ENCODE measurements around the gene LTB. TPM values are rescaled to one million over a fixed set of nuclear protein-coding genes. Genes with fewer than 3 reads are reported as not detected.

LTB gene
- total and polyA plus RNA-seq, 2 donors = 128 to 337 TPM

DNA sequence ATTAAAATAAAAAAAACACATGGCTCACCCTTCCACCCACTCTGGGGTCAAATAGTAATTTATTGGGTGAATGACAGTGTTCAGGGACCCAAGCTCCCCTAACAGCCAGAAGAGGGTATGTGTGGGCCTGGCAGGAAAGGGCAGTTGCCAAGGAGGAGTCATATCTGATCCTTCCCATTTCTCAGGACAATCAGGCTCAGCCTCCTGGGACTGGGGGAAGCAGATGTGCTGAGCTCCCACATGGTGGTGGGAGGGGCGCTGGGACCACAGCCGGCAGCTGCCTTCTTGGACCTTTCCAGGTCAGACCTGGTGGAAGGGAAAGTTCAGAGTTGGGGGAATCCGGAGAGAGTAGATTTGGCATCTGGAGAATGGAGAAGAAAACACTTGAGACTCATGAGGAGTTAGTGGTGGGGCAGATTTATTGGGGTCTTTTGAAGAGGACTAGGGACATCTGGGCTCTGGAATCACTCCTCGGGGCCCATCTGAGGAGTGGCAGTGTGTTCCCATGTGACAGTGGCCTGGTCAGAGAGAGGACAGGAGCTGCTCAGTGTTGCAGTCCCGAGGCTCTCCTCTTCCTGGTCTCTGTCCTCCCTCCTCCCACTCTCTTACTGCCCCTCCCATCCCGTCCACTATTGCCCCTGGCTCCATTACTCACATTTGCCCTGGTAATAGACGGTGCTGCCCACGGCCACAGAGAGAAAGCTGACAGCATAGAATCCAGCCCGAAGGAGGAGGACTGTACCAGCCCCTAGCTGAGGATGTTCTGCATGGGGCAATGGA, 6.8 kb upstream of the LTB start:
- peak overlapping the region in 1 of 2 donors; percentile 95 for H3K27ac ChIP-seq (ENCODE audit: low read depth in 1 of 2, low read length in 1 of 2)
- H3K36me3 ChIP-seq (ENCODE audit: control insufficient read depth in 2 of 2, insufficient read depth in 2 of 2, low read length in 1 of 2) = peaks cover 0 to 4% of the 10 kb centered on the region in 2 donors
- DNase-seq (ENCODE audit: low read depth in 6 of 9, low spot score in 9 of 9) = peak in 1 of 9 donors; percentile 0
- H3K4me3 ChIP-seq (ENCODE audit: low read length in 2 of 2) = no peak overlapping the region
- WGBS = 90% methylated on average over 9 of the region's 9 CpGs
- H3K4me1 ChIP-seq (ENCODE audit: control insufficient read depth in 2 of 2, insufficient read depth in 2 of 2, low read length in 2 of 2) = peaks cover 55 to 77% of the 10 kb centered on the region in 2 donors
- no peaks in the 10 kb centered on the region for H3K27me3 ChIP-seq (ENCODE audit: control insufficient read depth in 2 of 2, insufficient read depth in 1 of 2, low read length in 1 of 2)
- peaks cover 0 to 6% of the 10 kb centered on the region in 2 donors for H3K9me3 ChIP-seq (ENCODE audit: control insufficient read depth in 2 of 2, insufficient read depth in 1 of 2, low read length in 1 of 2)

DNA sequence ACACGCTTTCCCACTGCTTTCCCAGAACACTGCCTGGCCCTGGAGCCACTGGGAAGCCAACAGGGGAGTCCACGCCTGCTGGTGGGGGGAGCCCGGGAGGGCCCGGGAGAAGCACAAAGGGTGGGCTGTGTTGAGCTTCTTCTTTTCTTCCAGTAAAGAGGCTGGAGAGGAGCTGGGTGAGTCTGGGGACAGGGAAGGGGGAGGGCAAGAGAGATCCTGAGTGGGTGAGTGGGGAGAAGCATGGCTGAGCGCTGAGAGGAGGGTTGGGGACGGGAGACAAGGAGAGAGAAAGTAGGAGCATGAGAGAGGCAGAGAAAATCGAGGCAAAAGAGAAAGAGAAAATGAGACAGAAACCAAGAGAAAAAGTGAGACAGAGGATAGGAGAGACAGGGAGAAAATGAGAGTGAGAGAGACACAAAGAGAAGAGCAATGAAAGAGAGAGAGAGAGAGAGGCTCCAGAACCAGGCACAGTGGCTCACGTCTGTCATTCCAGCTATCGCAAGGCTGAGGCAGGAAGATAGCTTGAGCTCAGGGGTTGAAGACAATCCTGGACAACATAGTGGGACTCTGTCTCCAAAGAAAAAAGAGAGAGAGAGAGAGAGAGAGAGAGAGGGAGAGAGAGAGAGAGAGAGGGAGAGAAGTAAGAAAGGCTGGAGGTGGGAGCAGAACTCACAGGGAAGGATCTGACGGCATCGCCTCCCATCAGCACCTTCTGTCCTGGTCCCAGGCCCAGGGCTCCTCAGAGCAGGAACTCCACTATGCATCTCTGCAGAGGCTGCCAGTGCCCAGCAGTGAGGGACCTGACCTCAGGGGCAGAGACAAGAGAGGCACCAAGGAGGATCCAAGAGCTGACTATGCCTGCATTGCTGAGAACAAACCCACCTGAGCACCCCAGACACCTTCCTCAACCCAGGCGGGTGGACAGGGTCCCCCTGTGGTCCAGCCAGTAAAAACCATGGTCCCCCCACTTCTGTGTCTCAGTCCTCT, 5.9 kb upstream of the LTB start:
- peak overlapping the region; percentile 68 to 95 for H3K27ac ChIP-seq (ENCODE audit: low read depth in 1 of 2, low read length in 1 of 2)
- peaks cover 0 to 3% of the 10 kb centered on the region in 2 donors for H3K9me3 ChIP-seq (ENCODE audit: control insufficient read depth in 2 of 2, insufficient read depth in 1 of 2, low read length in 1 of 2)
- peaks cover 49 to 77% of the 10 kb centered on the region in 2 donors for H3K4me1 ChIP-seq (ENCODE audit: control insufficient read depth in 2 of 2, insufficient read depth in 2 of 2, low read length in 2 of 2)
- H3K36me3 ChIP-seq (ENCODE audit: control insufficient read depth in 2 of 2, insufficient read depth in 2 of 2, low read length in 1 of 2) = peaks cover 0 to 4% of the 10 kb centered on the region in 2 donors
- peak overlapping the region; percentile 22 to 65 for H3K4me3 ChIP-seq (ENCODE audit: low read length in 2 of 2)
- no peaks in the 10 kb centered on the region for H3K27me3 ChIP-seq (ENCODE audit: control insufficient read depth in 2 of 2, insufficient read depth in 1 of 2, low read length in 1 of 2)
- DNase-seq (ENCODE audit: low read depth in 6 of 9, low spot score in 9 of 9) = peak in 1 of 9 donors; percentile 42
- WGBS = 43% methylated on average over 12 of the region's 12 CpGs

DNA sequence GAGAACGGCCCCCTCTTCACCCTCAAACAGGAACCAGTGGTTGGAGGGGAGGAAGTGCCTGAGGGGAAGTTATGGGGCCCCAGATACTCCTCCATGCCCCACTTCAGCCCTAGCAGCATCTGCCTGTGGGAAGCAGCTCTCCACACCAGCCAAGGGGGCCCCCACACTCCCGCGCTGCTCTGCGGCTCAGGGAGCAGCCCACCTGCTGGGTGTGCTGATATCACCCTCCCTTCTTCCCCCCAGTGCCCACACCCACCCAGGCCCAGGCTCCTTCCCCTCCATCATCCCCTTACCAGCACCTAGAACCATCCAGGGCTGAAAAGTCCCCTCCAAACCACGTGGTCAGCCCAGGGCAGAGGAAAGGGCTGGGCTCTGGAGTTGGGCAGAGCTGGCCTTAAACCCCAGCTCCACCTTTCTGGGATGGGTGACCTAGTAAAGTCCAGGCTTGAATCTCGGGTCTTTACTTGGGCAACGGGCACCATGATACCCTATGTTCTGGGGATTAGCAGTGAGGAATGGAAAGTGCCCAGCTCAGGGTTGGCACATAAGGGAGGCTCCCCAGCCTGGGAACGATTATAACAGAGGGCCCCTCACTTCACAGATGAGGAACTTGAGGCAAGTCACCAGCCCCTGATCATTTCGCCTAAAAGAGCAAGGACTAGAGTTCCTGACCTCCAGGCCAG, 4.5 kb upstream of the LTB start:
- Histone ChIP-seq H3K27ac (ENCODE audit: low read depth in 1 of 2, low read length in 1 of 2) (peak overlapping the region; percentile 89 to 95), H3K36me3 (ENCODE audit: control insufficient read depth in 2 of 2, insufficient read depth in 2 of 2, low read length in 1 of 2) (peaks cover 0 to 4% of the 10 kb centered on the region in 2 donors), H3K4me3 (ENCODE audit: low read length in 2 of 2) (peak overlapping the region; percentile 23 to 65), H3K9me3 (ENCODE audit: control insufficient read depth in 2 of 2, insufficient read depth in 1 of 2, low read length in 1 of 2) (peaks cover 0 to 12% of the 10 kb centered on the region in 2 donors), H3K27me3 (ENCODE audit: control insufficient read depth in 2 of 2, insufficient read depth in 1 of 2, low read length in 1 of 2) (no peaks in the 10 kb centered on the region), H3K4me1 (ENCODE audit: control insufficient read depth in 2 of 2, insufficient read depth in 2 of 2, low read length in 2 of 2) (peaks cover 49 to 80% of the 10 kb centered on the region in 2 donors)
- WGBS = 22% methylated on average over 9 of the region's 9 CpGs
- peak in 7 of 9 donors; percentile 63 to 91 (median 76) for DNase-seq (ENCODE audit: low read depth in 6 of 9, low spot score in 9 of 9)

DNA sequence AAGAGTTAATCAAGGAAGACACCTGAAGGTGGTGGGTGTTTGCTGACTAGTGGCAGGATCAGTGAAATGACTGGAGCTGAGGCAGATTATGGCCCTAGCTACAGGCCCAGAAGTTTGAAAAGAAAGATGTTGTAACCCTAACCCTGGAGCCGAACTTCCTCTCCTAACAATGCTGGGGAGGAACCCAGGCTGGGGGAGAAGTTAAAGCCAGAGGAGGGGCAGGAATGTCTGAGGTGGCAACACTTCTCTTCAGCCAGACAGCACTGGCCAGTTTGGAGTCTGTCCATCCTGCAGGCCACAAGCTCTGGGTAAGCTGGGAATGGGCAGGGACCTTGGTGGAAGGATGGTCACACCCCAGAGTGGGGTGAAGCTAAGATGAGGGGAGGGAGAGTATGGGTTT, 3.8 kb upstream of the LTB start, which contains the start of gene LST1:
TSS of gene LST1 (plus strand) at position 270 of the 400 bp plus-strand sequence. CDS start 1,023 bp downstream, outside the sequence.
- Histone ChIP-seq H3K4me1 (ENCODE audit: control insufficient read depth in 2 of 2, insufficient read depth in 2 of 2, low read length in 2 of 2) (peaks cover 49 to 76% of the 10 kb centered on the region in 2 donors), H3K27ac (ENCODE audit: low read depth in 1 of 2, low read length in 1 of 2) (peak within 1 kb of the TSS; percentile 89 to 95), H3K36me3 (ENCODE audit: control insufficient read depth in 2 of 2, insufficient read depth in 2 of 2, low read length in 1 of 2) (peaks cover 0 to 4% of the 10 kb centered on the region in 2 donors), H3K4me3 (ENCODE audit: low read length in 2 of 2) (peak within 1 kb of the TSS; percentile 23 to 65), H3K27me3 (ENCODE audit: control insufficient read depth in 2 of 2, insufficient read depth in 1 of 2, low read length in 1 of 2) (no peaks in the 10 kb centered on the region), H3K9me3 (ENCODE audit: control insufficient read depth in 2 of 2, insufficient read depth in 1 of 2, low read length in 1 of 2) (peaks cover 0 to 13% of the 10 kb centered on the region in 2 donors)
- 24% methylated on average over 1 of the region's 1 CpG for WGBS
- DNase-seq (ENCODE audit: low read depth in 6 of 9, low spot score in 9 of 9) = no peak

DNA sequence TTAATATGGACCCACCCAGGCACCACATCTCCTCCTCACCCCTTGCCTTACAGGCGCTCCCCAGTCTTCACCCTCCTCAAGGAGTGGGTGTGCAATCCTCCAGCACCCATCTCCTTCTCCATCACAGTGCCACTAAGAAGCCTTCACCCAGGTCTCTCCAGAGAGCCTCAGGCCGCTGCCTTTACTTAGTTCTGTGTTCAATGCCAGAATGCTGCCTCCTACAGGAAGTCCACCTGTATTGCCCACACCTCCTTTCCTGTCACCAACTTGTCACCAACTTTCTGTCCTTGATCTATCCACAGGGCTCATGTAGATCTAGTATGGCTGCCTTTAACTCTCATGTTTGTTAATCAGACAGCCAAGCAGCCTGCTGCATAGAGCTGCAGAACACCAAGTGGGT, 3.3 kb upstream of the LTB start:
- no peaks in the 10 kb centered on the region for H3K27me3 ChIP-seq (ENCODE audit: control insufficient read depth in 2 of 2, insufficient read depth in 1 of 2, low read length in 1 of 2)
- H3K4me1 ChIP-seq (ENCODE audit: control insufficient read depth in 2 of 2, insufficient read depth in 2 of 2, low read length in 2 of 2) = peaks cover 49 to 78% of the 10 kb centered on the region in 2 donors
- H3K9me3 ChIP-seq (ENCODE audit: control insufficient read depth in 2 of 2, insufficient read depth in 1 of 2, low read length in 1 of 2) = peaks cover 0 to 13% of the 10 kb centered on the region in 2 donors
- peak overlapping the region; percentile 89 to 95 for H3K27ac ChIP-seq (ENCODE audit: low read depth in 1 of 2, low read length in 1 of 2)
- WGBS = 89% methylated on average over 2 of the region's 2 CpGs
- H3K4me3 ChIP-seq (ENCODE audit: low read length in 2 of 2) = no peak overlapping the region
- H3K36me3 ChIP-seq (ENCODE audit: control insufficient read depth in 2 of 2, insufficient read depth in 2 of 2, low read length in 1 of 2) = peaks cover 0 to 5% of the 10 kb centered on the region in 2 donors
- peak in 6 of 9 donors; percentile 47 to 86 (median 63) for DNase-seq (ENCODE audit: low read depth in 6 of 9, low spot score in 9 of 9)

DNA sequence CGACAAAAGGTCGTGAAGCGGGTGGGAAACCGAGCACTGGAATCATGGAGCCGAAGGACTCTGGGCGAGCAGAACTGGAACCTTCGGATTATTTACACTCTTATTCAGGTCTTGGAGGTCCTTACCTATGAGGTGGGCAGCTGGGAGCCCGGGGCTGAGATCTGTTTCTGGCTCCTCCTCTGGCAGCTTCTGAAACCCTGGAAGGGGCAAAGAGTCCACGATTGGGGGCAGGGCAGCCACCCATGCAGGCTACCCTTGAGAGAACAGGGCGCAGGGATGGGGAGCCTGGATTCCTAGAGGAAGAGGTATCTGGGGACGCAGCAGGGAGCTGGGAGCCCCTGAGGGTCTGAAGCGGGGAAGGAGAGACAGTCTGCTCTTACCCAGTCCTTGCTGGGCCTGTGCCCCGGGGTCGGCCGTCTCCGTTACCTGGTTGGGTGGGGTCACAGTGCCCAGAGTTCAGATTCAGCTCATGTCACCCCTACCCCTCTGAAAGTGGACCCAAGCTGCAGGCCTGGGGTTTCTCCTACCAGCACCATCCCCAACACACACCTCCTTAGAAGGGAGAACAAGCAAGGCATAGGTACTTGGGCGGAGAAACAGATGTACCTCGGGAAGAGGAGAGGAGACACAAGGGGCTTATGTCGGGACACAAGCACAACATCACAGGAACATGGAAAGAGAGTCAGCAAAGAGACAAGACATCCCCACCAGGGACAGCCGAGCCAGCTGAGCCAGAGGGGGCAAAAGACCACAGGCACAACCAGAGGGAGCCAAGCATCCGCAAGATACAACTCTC, 592 bp downstream of the LTB start:
- H3K36me3 ChIP-seq (ENCODE audit: control insufficient read depth in 2 of 2, insufficient read depth in 2 of 2, low read length in 1 of 2) = peaks cover 0 to 24% of the 10 kb centered on the region in 2 donors
- H3K27ac ChIP-seq (ENCODE audit: low read depth in 1 of 2, low read length in 1 of 2) = peak overlapping the region; percentile 98
- no peaks in the 10 kb centered on the region for H3K27me3 ChIP-seq (ENCODE audit: control insufficient read depth in 2 of 2, insufficient read depth in 1 of 2, low read length in 1 of 2)
- 3% methylated on average over 21 of the region's 21 CpGs for WGBS
- peak overlapping the region; percentile 68 to 84 for H3K4me3 ChIP-seq (ENCODE audit: low read length in 2 of 2)
- H3K4me1 ChIP-seq (ENCODE audit: control insufficient read depth in 2 of 2, insufficient read depth in 2 of 2, low read length in 2 of 2) = peaks cover 43 to 90% of the 10 kb centered on the region in 2 donors
- DNase-seq (ENCODE audit: low read depth in 6 of 9, low spot score in 9 of 9) = peak in 1 of 9 donors; percentile 73
- H3K9me3 ChIP-seq (ENCODE audit: control insufficient read depth in 2 of 2, insufficient read depth in 1 of 2, low read length in 1 of 2) = peaks cover 0 to 11% of the 10 kb centered on the region in 2 donors

DNA sequence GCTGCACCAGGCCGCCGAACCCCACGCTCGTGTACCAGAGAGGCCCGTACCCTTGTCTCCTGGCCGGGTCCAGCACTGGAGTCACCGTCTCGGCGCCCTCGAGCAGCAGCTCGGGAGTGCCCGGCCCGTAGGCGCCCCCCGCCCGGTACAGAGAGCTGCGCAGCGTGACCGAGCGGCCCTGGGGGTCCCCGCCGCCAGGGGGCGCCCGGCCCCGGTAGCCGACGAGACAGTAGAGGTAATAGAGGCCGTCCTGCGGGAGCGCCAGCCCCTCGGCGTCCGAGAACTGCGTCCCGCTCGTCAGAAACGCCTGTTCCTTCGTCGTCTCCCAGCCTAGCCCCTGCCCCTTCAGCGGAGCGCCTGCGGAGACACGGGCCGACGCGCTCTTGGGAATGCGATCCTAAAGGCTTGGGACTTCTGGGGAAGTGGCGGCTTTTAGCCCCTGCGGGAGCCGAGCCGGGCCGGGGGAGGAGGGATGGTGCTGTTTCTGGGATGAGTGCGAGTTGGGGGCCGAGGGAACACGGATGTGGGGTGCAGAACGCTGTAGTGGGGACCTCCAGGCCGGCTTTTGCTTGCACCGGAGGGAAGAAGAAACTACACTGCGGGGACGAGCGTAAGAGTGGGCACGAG, 1.3 kb downstream of the LTB start:
- under 1% methylated on average over 62 of the region's 62 CpGs for WGBS
- Histone ChIP-seq H3K9me3 (ENCODE audit: control insufficient read depth in 2 of 2, insufficient read depth in 1 of 2, low read length in 1 of 2) (peaks cover 0 to 9% of the 10 kb centered on the region in 2 donors), H3K4me3 (ENCODE audit: low read length in 2 of 2) (peak overlapping the region; percentile 68 to 84), H3K27me3 (ENCODE audit: control insufficient read depth in 2 of 2, insufficient read depth in 1 of 2, low read length in 1 of 2) (no peaks in the 10 kb centered on the region), H3K4me1 (ENCODE audit: control insufficient read depth in 2 of 2, insufficient read depth in 2 of 2, low read length in 2 of 2) (peaks cover 36 to 90% of the 10 kb centered on the region in 2 donors), H3K36me3 (ENCODE audit: control insufficient read depth in 2 of 2, insufficient read depth in 2 of 2, low read length in 1 of 2) (peaks cover 0 to 24% of the 10 kb centered on the region in 2 donors), H3K27ac (ENCODE audit: low read depth in 1 of 2, low read length in 1 of 2) (peak overlapping the region; percentile 98)
- peak in 6 of 9 donors; percentile 71 to 93 (median 86) for DNase-seq (ENCODE audit: low read depth in 6 of 9, low spot score in 9 of 9)
